ENCODE data around the gene TNFSF11.

DNA sequence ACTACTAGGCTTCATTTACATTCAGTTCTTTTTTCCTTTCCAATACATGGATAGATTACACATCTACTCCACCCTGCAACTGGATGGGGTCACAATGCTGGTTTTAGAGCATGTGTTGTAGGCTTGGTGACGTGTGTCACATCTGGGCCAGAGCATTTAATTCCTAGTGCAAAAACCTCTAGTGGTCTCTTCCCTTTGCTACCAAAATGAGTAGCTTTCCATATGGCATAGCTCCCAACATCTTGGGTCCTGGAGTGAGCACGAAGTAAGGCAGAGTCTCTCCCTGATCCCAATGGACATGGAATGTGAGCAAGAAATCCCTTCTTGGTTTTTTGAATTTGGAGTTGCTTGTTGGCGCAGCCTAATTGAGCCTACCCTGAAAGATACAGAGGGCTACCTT is 51.7 kb downstream of the TNFSF11 start:
- TF ChIP-seq, protein P1, sequence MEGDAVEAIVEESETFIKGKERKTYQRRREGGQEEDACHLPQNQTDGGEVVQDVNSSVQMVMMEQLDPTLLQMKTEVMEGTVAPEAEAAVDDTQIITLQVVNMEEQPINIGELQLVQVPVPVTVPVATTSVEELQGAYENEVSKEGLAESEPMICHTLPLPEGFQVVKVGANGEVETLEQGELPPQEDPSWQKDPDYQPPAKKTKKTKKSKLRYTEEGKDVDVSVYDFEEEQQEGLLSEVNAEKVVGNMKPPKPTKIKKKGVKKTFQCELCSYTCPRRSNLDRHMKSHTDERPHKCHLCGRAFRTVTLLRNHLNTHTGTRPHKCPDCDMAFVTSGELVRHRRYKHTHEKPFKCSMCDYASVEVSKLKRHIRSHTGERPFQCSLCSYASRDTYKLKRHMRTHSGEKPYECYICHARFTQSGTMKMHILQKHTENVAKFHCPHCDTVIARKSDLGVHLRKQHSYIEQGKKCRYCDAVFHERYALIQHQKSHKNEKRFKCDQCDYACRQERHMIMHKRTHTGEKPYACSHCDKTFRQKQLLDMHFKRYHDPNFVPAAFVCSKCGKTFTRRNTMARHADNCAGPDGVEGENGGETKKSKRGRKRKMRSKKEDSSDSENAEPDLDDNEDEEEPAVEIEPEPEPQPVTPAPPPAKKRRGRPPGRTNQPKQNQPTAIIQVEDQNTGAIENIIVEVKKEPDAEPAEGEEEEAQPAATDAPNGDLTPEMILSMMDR (IDR thresholded peaks at IDR 0.05; ENCODE audit: low read length), result no peak
- no peak for TF ChIP-seq EZH2 (optimal IDR thresholded peaks at IDR 0.05; ENCODE audit: low read depth, low read length)
